Left ventricle myocardium superior (tissue), 1 donor: ENCODE results near the gene MOAP1. TPM values are rescaled to one million over a fixed set of nuclear protein-coding genes. Genes with fewer than 3 reads are reported as not detected.
"Not testable (repeated sequence)": the region's sequence is repeated elsewhere in the genome, so short reads cannot be mapped to it uniquely, and the experiment has no call there.

Source experiments
- ATAC-seq: fragments of 200-7000 bp; cut with Tn5 transposase; one replicate; pipeline ENCODE4 v1.9.1; 2020; ENCODE audit warnings: mild to moderate bottlenecking, moderate library complexity
- DNase-seq: peaks from one replicate; pipeline ENCODE4 v3.0.0-alpha.2; 2020
- intact Hi-C: fragments of 100-400 bp; cut with micrococcal nuclease; formaldehyde crosslinking; loops from one replicate; pipeline ENCODE4 v1.11.0; 2022
- long read RNA-seq: library from polyadenylated mRNA; unstranded; transcript quantifications from one replicate; pipeline ENCODE4 v2.0.0, GENCODE V29; 2021
- total RNA-seq: library from RNA; stranded (reverse); fragmentation: NEBNext Ultra II Directional; extraction: Animal tissue kit (Norgen Biotek cat#: 25700); gene quantifications from one replicate; pipeline ENCODE4 v1.2.1, GENCODE V29; 2021
- donor health status: DM: no; HTN: yes; CAD: no; lungs with severe emphysema.

MOAP1 gene
- 54.6 TPM for total RNA-seq
- long read RNA-seq, transcript MOAP1-202 (2 exons, 2,529 nt) = minor isoform, 7 of 138 reads
- long read RNA-seq, transcript MOAP1-201 (3 exons, 2,441 nt) = major isoform, 114 of 138 reads
- long read RNA-seq, partial matches to known transcripts = 17 of 138 reads
- long read RNA-seq, other reads (novel, unspliced or antisense) = 0 of 138 reads

DNA sequence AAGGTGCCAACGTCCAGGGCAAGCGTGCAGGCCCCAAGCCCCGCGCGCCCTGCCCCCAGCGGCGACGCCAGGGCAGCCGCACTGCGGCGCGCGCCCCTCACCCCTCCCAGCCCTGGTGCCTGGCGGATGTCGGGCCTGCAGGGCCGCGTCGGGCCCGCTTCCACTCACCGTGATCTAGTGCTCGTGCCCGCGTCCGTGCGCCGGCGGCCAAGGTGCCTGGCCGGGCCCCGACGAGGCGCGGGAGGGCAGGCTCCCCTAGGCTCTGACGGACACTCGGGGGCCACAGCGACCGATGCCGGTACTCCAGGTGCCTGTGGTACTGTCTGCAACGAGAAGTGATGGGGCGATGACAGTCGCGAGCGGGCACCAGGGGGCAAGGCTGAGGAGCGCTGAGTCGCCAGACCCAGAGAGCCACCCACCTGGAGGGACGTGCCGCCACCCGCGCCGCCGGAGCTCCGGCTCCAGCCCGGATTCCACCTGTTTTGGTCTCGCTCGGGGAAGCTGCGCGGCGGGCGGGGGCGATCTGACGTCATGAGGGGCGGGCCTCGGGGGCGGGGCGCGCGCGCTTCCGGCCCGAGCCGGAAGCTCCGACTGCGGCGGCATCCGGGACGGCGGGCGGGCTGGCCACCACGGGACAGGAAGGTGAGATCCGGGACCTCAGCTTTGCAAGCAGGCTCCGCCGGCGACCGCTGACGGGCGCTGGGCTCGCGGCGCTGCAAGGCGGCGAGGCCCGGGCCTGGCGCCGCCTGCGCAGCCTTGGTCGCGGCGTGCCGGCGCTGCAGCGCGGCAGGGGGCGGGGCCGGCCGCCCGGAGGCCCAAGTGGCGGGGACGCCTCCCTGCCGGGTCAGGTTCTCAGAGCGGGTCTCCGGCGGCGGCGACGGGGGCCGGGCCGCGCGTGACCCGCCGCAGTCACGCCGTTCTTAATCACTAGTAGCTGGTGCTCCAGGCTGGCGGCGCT lies at the start of gene MOAP1, which contains the start of gene LYSET:
MOAP1 (minus strand) TSS at position 507 of the 958 bp plus-strand sequence. CDS start 655 bp downstream, outside the sequence.
LYSET (plus strand) TSS at position 927 of the 958 bp plus-strand sequence. CDS start 89 bp downstream, outside the sequence.
- intact Hi-C loops = no loop called here
- DNase-seq = peak; percentile 92
- peak; percentile 95 for ATAC-seq

DNA sequence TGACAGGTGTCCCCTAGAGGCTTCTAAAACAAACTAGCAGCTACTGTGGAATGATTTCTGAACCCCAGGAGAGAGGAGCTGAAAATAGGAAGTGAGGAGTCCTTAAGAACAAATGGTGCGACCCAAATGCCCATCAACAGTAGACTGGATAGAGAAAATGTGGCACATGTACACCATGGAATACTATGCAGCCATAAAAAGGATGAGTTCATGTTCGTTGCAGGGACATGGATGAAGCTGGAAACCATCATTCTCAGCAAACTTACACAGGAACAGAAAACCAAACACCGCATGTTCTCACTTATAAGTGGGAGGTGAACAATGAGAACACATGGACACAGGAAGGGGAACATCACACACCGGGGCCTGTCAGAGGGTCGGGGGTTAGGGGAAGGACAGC lies 48.4 kb upstream of the MOAP1 start:
- intact Hi-C loops, ATAC-seq, DNase-seq: not testable (repeated sequence)

DNA sequence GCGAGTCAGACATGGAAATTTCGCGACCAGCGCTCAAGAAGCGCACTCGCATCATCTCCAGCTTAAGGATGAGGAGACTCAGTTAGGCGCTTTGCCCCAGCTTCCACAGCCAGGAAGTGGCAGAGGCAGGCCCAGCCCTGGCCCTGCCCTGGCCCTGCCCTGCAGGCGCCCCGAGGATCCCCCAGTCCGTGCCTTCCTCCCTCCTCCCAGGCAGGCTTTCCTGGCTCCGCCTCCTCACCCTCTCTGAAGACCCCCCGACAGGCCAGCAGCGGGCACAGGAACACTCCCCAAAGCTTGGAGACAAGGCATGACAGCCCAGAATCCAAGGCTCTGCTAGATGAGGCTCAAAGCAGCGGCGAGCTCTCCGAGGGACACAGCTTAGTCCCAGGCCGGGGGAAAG lies 47.5 kb upstream of the MOAP1 start:
- DNase-seq (no peak), ATAC-seq (no peak)
- intact Hi-C loops = no loop called here

- intact Hi-C loops = no loop called here
- ATAC-seq = peak; percentile 68
- no peak for DNase-seq
Measured at GRCh38 chr14:93231129-93231979, 46.7 kb upstream of the MOAP1 start.

GRCh38 chr14:93230539-93230938 lies 45.8 kb upstream of the MOAP1 start:
- ATAC-seq (no peak), DNase-seq (no peak)
- intact Hi-C loops = no loop called here

DNA sequence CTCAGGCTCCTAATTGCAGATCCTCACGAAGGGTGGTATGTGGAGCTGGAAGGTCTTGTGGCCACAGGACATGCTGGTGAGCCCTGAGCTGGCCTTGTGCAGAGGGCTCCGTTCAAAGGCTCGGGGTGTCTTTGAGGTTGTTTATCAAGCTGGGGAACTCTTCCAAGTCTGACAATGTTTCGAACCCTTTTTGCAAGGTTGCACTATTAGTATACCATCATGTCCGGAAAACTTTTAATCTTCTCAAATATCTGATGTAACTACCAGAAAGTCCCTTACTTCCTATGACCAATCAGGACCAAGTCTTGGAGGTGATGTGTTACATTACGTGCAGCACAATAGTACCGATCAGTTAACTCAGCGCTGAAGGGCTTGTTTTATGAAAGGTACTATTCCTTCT lies 43.9 kb upstream of the MOAP1 start:
- ATAC-seq = no peak
- intact Hi-C loops = no loop called here
- no peak for DNase-seq

DNA sequence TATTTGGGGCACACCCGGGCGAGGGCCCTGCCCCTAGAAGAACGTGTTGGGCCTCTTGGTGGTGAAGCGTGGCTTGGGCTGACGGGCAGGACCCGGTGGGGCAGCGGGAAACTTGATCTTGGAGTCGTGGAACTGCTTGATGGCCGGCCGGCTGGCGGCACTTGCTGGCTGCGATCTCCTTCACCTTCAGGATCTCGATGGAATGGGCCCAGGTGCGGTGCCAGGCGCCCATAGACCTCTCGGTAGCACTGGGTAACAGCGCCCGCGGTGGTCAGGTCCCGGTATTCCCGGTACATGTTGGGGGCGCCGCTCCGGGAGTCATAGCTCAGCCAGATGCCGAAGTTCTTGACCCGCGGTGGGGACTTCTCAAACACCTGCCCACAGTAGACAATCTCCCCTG lies 38.9 kb upstream of the MOAP1 start:
- intact Hi-C loops = no loop called here
- ATAC-seq (no peak), DNase-seq (no peak)

- no peak for DNase-seq
- intact Hi-C loops = no loop called here
- no peak for ATAC-seq
Measured at GRCh38 chr14:93220509-93220908, 35.8 kb upstream of the MOAP1 start.

DNA sequence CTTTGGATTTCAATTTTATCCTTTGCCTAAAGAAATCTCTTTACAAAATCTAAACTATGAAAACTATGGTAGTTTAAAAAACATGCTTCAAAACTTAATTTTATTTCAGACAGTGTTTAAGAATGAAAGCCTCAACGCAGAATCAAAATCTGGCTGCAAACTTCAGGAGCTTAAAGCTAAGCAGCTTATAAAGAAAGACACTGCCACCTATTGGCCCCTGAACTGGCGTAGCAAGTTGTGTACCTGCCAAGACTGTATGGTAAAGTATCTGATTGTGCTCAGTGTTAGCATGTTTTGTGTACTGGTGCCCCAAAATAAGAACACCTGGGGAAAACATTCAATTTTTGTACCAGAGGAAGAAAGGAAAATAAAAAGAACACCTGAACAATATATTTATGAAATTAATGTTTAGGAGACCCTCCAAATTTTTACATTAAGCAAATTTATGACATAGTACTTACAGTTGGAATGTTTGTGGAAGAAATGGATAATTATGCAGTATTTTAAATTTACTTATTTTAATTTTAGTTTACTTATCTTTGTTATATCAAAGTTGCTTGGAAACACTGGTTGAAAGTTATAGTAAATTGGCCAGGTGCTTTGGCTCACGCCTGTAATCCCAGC lies 34.5 kb upstream of the MOAP1 start:
- DNase-seq (no peak), ATAC-seq (peak; percentile 64)
- intact Hi-C loops = no loop called here

DNA sequence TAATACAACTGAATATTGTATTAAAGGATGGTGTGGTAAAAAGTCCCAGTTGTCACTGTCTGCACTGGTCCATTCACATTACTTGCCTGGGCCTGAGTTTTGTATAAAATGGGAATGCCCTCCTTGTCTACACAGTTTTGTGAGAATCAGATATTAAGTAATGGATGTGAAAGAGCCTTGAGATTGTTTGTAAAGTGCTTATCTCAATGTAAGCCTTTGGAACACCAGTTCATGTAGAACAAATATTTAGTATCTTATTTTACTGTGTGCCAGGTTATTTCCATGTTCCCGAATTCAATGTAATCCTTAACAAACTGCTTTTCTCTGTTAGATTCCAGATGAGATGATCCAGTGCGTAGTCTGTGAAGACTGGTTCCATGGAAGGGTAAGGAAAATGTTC lies 29.9 kb upstream of the MOAP1 start:
- no peak for ATAC-seq
- DNase-seq = no peak
- intact Hi-C loops = no loop called here

- DNase-seq (no peak), ATAC-seq (no peak)
- intact Hi-C loops = no loop called here
Measured at GRCh38 chr14:93212432-93212831, 27.7 kb upstream of the MOAP1 start.

- ATAC-seq = peak; percentile 80
- DNase-seq = peak; percentile 70
- intact Hi-C loops = no loop called here
Measured at GRCh38 chr14:93207468-93208308, 23.0 kb upstream of the MOAP1 start.

- intact Hi-C loops = no loop called here
- DNase-seq (peak; percentile 95), ATAC-seq (peak; percentile 99)
Measured at GRCh38 chr14:93206793-93207467, 22.2 kb upstream of the MOAP1 start, which contains the start of the genes GON7 and UBR7. Gene GON7, minus strand, starts transcription at chr14:93207065. Its CDS starts 28 bp downstream, at chr14:93207037. Gene UBR7, plus strand, starts transcription at chr14:93207256. Its CDS starts 36 bp downstream, at chr14:93207292.

- intact Hi-C loops = no loop called here
- ATAC-seq = no peak
- no peak for DNase-seq
Measured at GRCh38 chr14:93201155-93201704, 16.5 kb upstream of the MOAP1 start.

GRCh38 chr14:93200553-93200952 lies 15.9 kb upstream of the MOAP1 start:
- intact Hi-C loops = no loop called here
- peak; percentile 34 for ATAC-seq

DNA sequence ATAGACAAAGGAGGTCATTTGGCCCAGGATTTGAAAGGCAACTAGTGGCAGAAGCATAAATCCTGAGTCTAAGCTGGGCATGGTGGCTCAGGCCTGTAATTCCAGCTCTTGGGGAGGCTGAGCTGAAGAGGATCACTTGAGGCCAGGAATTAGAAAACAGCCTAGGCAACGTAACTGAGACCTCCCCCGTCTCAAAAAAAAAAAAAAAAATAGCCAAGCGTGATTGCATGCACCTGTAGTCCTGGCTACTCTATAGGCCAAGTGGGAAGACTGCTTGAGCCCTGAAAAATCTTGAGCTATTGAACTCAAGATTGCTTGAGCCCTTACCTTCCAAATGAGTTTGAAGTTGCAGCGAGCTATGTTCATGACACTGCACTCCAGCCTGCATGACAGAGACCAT lies 14.3 kb upstream of the MOAP1 start:
- ATAC-seq (no peak), DNase-seq (no peak)
- intact Hi-C loops = no loop called here

More at GRCh38 chr14:93200553-93200952, 15.9 kb upstream of the MOAP1 start:
- no peak for DNase-seq

DNA sequence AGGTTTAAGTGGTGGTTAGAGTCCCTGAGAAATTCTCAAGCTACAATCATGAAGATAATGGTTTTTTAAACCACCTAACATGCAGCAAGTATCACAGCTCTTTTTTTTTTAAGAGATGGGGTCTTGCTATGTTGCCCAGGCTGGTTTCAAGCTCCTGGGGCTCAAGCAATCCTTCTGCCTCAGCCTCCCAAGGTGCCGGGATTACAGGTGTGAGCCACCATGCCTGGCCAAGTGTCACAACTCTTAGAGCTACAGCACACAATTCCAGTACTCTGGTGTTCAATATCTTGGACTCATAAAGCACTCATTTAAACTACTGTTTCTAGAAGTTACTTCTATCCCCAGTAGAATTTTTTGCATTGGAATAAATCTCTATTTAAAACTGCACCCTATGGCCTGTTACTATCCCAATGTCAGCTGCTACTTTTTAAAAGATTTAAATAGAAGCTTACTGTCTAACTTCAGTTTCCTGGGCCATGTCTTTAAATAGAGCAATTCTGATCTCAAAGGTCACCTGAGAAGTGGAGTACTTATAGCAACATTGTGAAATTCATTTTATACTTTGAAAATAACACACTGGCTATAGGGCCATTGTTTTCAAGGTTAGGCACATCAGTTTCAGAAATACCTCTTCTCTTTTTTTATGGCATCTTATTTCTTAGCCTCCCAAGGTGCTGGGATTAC lies 10.8 kb upstream of the MOAP1 start:
- intact Hi-C loops = no loop called here

More for the DNA sequence above, 10.8 kb upstream of the MOAP1 start:
- ATAC-seq = peak; percentile 72
- no peak for DNase-seq
